ENCODE measurements around the gene MBNL2. TPM values are rescaled to one million over a fixed set of nuclear protein-coding genes. Genes with fewer than 3 reads are reported as not detected.

The MBNL2 gene
- total RNA-seq, 2 experiments from 2014 or later: 2.7 to 7.4 TPM

DNA sequence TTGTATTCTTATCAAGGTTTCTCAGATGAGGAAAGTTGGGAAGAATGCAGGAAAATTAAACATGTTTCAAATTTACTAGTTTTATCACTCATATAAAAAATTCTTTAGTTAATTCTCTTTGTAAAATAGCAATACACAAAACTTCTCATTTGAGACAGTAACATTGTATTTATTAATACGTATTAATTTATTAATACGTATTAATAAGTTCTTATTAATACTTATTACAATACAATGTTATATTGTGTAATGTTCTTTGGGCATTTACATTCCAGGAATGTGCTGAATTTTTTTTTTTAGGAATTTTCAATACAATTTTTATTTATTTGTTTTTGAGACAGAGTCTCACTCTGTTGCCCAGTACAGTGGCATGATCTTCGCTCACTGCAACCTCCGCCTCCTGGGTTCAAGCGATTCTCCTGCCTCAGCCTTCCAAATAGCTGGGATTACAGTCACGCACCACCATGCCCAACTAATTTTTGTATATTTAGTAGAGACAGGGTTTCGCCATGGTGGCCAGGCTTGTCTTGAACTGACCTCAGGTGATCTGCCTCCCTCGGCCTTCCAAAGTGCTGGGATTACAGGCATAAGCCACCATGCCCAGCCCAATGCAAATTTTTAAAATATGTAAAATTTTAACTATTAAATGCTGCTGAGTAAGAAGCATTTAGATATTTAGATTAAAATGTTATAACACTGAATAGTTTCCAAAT is 31.6 kb downstream of the MBNL2 start:
- POLR2A ChIA-PET: no interaction called here
- CTCF ChIA-PET (ENCODE audit: unreplicated experiment): no interaction called here
- intact Hi-C loops (cut with micrococcal nuclease; ENCODE audit: unreplicated experiment): no loop called here

GRCh38 chr13:97254816-97255215 is 32.7 kb downstream of the MBNL2 start:
- H3K4me1 ChIP-seq (ENCODE audit: insufficient read depth, low read length, poor library complexity, severe bottlenecking): no peaks in the 10 kb centered on the region
- no peaks in the 10 kb centered on the region for H3K79me2 ChIP-seq (ENCODE audit: insufficient read depth, low read depth, low read length)
- no peak for DNase-seq (ENCODE audit: low spot score)
- no peak overlapping the region for H2AFZ ChIP-seq (ENCODE audit: low read length)
- no peaks in the 10 kb centered on the region for H3K36me3 ChIP-seq (ENCODE audit: insufficient read depth, low read length)
- no peaks in the 10 kb centered on the region for H3K9me3 ChIP-seq (ENCODE audit: low read length)
- H3K4me3 ChIP-seq (ENCODE audit: low read depth, low read length, poor library complexity, severe bottlenecking): no peak overlapping the region
- ChIA-PET POLR2A (no interaction called here), CTCF (ENCODE audit: unreplicated experiment) (no interaction called here)
- intact Hi-C loops (cut with micrococcal nuclease; ENCODE audit: unreplicated experiment): no loop called here
- H3K27ac ChIP-seq (ENCODE audit: low read depth, low read length, poor library complexity, severe bottlenecking): no peak overlapping the region
- no peaks in the 10 kb centered on the region for H3K9me2 ChIP-seq (ENCODE audit: insufficient read depth, low read length)
- no TSS peak for BruUV-seq (replicated peaks)
- H3K4me2 ChIP-seq (ENCODE audit: low read length): no peak overlapping the region
- TF ChIP-seq CTCF (conservative IDR thresholded peaks at IDR 0.05; ENCODE audit: low read length) (no peak), EZH2phosphoT487 (IDR thresholded peaks at IDR 0.05; ENCODE audit: borderline replicate concordance, low read depth, low read length) (no peak)
- H4K20me1 ChIP-seq (ENCODE audit: insufficient read depth, low read length): no peaks in the 10 kb centered on the region; the same call in 1 of the 2 replicates

More for the DNA sequence above, 31.6 kb downstream of the MBNL2 start:
- TF ChIP-seq CTCF (conservative IDR thresholded peaks at IDR 0.05; ENCODE audit: low read length) (no peak), EZH2phosphoT487 (IDR thresholded peaks at IDR 0.05; ENCODE audit: borderline replicate concordance, low read depth, low read length) (no peak)
- H3K4me3 ChIP-seq (ENCODE audit: low read depth, low read length, poor library complexity, severe bottlenecking): no peak overlapping the region
- H3K36me3 ChIP-seq (ENCODE audit: insufficient read depth, low read length): no peaks in the 10 kb centered on the region
- no peak overlapping the region for H2AFZ ChIP-seq (ENCODE audit: low read length)
- no peaks in the 10 kb centered on the region for H3K9me3 ChIP-seq (ENCODE audit: low read length)
- no peaks in the 10 kb centered on the region for H3K79me2 ChIP-seq (ENCODE audit: insufficient read depth, low read depth, low read length)
- H3K27ac ChIP-seq (ENCODE audit: low read depth, low read length, poor library complexity, severe bottlenecking): no peak overlapping the region
- DNase-seq (ENCODE audit: low spot score): no peak
- BruUV-seq (replicated peaks): no TSS peak
- H3K4me2 ChIP-seq (ENCODE audit: low read length): no peak overlapping the region
- H3K4me1 ChIP-seq (ENCODE audit: insufficient read depth, low read length, poor library complexity, severe bottlenecking): no peaks in the 10 kb centered on the region
- no peaks in the 10 kb centered on the region for H4K20me1 ChIP-seq (ENCODE audit: insufficient read depth, low read length)
- no peaks in the 10 kb centered on the region for H3K9me2 ChIP-seq (ENCODE audit: insufficient read depth, low read length)

DNA sequence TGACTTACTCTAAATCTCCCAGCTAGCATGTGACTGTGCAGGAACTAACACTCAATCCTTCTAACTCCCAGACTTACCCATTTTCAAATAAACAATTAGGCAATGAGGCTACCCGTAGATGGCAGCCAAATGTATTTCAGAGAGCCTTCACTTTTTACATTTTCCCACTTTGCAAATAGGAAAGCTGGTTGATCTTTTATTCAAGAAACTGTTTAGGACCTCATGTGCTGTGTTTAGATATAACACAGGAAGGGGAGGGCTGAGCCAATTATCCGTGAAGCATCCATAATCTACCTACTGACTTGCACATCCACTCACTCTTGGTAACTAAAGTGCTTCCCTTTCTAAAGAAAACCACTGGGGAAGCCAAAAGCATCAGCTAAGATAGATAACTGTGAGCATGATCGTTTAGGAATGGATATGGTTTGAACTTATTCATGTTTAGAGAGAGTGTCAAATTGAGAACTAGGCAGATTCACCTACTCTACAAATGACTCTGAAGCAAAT is 33.4 kb downstream of the MBNL2 start:
- no peaks in the 10 kb centered on the region for H3K9me2 ChIP-seq (ENCODE audit: insufficient read depth, low read length)
- BruUV-seq (replicated peaks): no TSS peak
- H3K27ac ChIP-seq (ENCODE audit: low read depth, low read length, poor library complexity, severe bottlenecking): no peak overlapping the region
- no peak overlapping the region for H3K4me3 ChIP-seq (ENCODE audit: low read depth, low read length, poor library complexity, severe bottlenecking)
- H4K20me1 ChIP-seq (ENCODE audit: insufficient read depth, low read length): no peaks in the 10 kb centered on the region; the same call in 1 of the 2 replicates
- POLR2A ChIA-PET: no interaction called here
- CTCF ChIA-PET (ENCODE audit: unreplicated experiment): no interaction called here
- no peaks in the 10 kb centered on the region for H3K4me1 ChIP-seq (ENCODE audit: insufficient read depth, low read length, poor library complexity, severe bottlenecking)
- H3K36me3 ChIP-seq (ENCODE audit: insufficient read depth, low read length): no peaks in the 10 kb centered on the region
- TF ChIP-seq EZH2phosphoT487 (IDR thresholded peaks at IDR 0.05; ENCODE audit: borderline replicate concordance, low read depth, low read length) (no peak), CTCF (conservative IDR thresholded peaks at IDR 0.05; ENCODE audit: low read length) (no peak)
- no peak overlapping the region for H2AFZ ChIP-seq (ENCODE audit: low read length)
- intact Hi-C loops (cut with micrococcal nuclease; ENCODE audit: unreplicated experiment): no loop called here
- H3K79me2 ChIP-seq (ENCODE audit: insufficient read depth, low read depth, low read length): no peaks in the 10 kb centered on the region
- H3K4me2 ChIP-seq (ENCODE audit: low read length): no peak overlapping the region
- no peaks in the 10 kb centered on the region for H3K9me3 ChIP-seq (ENCODE audit: low read length)
- DNase-seq (ENCODE audit: low spot score): no peak

Data from OCI-LY7 (cell line).